ENCODE data around the gene APP.

DNA sequence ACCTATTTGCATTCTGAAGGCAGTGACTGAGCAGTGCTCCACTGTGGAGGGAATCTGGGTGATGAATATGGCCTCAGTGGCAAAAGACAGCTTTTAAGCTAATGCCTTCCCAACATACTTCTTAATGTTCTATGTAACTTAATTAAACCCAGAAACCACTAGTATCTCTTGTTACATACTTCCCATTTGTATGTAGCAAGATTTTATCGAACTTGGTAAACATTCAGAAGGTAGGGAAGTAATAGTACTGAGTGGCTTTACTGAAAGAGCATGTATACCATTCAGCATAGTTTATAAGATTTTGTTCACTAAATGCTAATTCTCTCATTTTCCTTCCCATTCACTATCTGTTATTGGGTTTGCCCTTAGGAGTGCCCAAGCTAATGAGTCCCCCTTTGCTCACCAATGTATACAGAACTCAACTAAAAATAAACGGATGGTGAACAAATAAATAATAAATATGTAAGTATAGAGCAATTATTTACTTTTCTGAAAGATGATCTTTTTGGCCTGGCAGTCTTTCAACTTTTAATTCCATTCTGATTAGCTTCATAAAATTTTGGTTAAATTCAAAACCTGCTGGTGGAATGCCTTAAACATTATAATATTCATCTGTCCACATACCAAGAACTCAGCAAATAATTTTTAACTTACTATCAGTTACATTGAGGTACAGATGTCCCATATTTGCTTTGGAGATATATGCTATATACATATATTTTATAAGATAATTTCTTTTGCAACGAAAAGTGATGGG is 204.4 kb downstream of the APP start:
- TF ChIP-seq, protein P1, sequence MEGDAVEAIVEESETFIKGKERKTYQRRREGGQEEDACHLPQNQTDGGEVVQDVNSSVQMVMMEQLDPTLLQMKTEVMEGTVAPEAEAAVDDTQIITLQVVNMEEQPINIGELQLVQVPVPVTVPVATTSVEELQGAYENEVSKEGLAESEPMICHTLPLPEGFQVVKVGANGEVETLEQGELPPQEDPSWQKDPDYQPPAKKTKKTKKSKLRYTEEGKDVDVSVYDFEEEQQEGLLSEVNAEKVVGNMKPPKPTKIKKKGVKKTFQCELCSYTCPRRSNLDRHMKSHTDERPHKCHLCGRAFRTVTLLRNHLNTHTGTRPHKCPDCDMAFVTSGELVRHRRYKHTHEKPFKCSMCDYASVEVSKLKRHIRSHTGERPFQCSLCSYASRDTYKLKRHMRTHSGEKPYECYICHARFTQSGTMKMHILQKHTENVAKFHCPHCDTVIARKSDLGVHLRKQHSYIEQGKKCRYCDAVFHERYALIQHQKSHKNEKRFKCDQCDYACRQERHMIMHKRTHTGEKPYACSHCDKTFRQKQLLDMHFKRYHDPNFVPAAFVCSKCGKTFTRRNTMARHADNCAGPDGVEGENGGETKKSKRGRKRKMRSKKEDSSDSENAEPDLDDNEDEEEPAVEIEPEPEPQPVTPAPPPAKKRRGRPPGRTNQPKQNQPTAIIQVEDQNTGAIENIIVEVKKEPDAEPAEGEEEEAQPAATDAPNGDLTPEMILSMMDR (IDR thresholded peaks at IDR 0.05) = no peak
- no peak for TF ChIP-seq POLR2A (IDR thresholded peaks at IDR 0.05)
